GM12872 (cell line): ENCODE data around the gene ADAMTSL5.
A peak's percentile ranks its signal among the peaks of the same experiment; 100 is the strongest.

ENCODE experiments used
- TF ChIP-seq, protein P1 (sequence below): IDR thresholded peaks from 3 replicates; pipeline ENCODE4 v1.5.1; 2011; ENCODE audit warnings: low read depth, mild to moderate bottlenecking, low read length, moderate library complexity; ENCODE audit not compliant: insufficient read depth

The ADAMTSL5 gene

DNA sequence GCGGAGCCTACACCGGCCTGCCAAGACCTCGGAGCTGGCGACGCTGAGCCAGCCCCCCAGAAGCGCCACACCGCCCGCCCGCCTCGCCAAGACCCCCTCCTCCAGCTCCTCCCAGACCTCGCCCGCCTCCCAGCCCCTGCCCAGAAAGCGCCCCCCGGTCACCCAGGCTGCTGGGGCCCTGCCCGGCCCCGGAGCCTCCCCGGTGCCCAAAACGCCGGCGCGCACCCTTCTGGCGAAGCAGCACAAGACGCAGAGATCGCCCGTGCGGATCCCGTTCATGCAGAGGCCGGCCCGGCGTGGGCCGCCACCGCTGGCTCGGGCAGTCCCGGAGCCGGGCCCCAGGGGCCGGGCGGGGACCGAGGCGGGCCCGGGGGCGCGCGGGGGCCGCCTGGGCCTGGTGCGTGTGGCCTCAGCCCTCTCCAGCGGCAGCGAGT, 44.0 kb downstream of the ADAMTSL5 start:
- TF ChIP-seq, protein P1, sequence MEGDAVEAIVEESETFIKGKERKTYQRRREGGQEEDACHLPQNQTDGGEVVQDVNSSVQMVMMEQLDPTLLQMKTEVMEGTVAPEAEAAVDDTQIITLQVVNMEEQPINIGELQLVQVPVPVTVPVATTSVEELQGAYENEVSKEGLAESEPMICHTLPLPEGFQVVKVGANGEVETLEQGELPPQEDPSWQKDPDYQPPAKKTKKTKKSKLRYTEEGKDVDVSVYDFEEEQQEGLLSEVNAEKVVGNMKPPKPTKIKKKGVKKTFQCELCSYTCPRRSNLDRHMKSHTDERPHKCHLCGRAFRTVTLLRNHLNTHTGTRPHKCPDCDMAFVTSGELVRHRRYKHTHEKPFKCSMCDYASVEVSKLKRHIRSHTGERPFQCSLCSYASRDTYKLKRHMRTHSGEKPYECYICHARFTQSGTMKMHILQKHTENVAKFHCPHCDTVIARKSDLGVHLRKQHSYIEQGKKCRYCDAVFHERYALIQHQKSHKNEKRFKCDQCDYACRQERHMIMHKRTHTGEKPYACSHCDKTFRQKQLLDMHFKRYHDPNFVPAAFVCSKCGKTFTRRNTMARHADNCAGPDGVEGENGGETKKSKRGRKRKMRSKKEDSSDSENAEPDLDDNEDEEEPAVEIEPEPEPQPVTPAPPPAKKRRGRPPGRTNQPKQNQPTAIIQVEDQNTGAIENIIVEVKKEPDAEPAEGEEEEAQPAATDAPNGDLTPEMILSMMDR = no peak

DNA sequence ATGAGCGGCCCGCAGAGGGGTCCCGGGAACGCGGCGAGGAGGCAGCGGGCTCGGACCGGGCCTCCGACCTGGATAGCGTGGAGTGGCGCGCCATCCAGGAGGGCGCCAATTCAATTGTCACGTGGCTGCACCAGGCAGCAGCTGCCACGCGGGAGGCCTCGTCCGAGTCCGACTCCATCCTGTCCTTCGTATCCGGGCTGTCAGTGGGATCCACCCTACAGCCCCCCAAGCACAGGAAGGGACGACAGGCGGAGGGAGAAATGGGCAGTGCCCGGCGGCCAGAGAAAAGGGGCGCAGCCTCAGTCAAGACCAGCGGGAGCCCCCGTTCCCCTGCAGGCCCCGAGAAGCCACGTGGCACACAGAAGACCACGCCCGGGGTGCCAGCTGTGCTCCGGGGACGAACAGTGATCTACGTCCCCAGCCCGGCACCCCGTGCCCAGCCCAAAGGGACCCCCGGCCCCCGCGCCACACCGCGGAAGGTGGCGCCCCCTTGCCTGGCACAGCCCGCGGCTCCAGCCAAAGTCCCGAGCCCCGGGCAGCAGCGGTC, 44.5 kb downstream of the ADAMTSL5 start:
- TF ChIP-seq, protein P1 = no peak

DNA sequence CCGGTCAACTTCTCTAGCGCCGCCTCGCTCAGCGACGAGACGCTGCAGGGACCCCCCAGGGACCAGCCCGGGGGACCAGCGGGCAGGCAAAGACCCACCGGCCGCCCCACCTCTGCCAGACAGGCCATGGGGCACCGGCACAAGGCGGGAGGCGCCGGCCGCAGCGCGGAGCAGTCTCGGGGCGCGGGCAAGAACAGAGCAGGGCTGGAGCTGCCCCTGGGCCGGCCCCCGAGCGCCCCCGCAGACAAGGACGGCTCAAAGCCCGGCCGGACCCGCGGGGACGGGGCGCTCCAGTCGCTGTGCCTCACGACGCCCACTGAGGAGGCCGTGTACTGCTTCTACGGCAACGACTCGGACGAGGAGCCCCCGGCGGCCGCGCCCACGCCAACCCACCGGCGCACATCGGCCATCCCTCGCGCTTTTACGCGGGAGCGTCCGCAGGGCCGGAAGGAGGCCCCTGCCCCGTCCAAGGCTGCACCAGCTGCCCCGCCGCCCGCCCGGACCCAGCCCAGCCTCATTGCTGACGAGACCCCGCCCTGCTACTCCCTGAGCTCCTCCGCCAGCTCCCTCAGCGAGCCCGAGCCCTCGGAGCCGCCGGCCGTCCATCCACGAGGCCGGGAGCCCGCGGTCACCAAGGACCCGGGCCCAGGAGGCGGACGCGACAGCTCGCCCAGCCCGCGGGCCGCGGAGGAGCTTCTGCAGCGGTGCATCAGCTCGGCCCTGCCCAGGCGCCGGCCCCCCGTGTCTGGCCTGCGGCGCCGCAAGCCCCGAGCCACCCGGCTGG, 45.1 kb downstream of the ADAMTSL5 start:
- TF ChIP-seq, protein P1 = no peak

DNA sequence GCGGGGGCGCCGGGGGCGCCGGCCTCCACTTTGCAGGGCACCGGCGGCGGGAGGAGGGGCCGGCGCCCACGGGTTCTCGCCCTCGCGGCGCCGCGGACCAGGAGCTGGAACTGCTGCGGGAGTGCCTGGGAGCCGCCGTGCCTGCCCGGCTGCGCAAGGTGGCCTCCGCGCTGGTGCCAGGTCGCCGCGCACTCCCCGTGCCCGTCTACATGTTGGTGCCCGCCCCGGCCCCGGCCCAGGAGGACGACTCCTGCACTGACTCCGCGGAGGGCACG, 45.7 kb downstream of the ADAMTSL5 start:
- TF ChIP-seq, protein P1 = no peak

DNA sequence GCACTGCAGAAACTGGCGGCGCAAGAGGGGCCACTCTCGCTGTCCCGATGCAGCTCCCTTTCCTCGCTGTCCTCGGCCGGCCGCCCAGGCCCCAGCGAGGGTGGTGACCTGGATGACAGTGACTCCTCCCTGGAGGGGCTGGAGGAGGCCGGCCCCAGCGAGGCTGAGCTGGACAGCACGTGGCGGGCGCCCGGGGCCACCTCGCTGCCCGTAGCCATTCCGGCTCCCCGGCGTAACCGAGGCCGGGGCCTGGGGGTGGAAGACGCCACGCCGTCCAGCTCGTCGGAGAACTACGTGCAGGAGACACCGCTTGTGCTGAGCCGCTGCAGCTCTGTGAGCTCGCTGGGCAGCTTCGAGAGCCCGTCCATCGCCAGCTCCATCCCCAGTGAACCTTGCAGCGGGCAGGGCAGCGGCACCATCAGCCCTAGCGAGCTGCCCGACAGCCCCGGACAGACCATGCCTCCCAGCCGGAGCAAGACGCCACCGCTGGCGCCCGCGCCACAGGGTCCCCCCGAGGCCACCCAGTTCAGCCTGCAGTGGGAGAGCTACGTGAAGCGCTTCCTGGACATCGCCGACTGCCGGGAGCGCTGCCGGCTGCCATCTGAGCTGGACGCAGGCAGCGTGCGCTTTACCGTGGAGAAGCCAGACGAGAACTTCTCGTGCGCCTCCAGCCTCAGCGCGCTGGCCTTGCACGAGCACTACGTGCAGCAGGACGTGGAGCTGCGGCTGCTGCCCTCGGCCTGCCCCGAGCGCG, 46.2 kb downstream of the ADAMTSL5 start:
- TF ChIP-seq, protein P1 = no peak

DNA sequence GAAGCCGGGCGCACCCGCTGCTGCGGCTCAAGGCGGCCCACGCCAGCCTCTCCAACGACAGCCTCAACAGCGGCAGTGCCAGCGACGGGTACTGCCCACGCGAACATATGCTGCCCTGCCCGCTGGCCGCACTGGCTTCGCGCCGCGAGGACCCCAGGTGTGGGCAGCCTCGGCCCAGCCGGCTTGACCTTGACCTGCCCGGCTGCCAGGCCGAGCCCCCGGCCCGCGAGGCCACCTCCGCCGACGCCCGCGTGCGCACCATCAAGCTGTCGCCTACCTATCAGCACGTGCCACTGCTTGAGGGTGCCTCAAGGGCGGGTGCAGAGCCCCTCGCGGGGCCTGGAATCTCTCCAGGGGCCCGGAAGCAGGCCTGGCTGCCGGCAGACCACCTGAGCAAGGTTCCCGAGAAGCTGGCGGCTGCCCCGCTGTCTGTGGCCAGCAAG, 46.8 kb downstream of the ADAMTSL5 start:
- TF ChIP-seq, protein P1 = no peak

DNA sequence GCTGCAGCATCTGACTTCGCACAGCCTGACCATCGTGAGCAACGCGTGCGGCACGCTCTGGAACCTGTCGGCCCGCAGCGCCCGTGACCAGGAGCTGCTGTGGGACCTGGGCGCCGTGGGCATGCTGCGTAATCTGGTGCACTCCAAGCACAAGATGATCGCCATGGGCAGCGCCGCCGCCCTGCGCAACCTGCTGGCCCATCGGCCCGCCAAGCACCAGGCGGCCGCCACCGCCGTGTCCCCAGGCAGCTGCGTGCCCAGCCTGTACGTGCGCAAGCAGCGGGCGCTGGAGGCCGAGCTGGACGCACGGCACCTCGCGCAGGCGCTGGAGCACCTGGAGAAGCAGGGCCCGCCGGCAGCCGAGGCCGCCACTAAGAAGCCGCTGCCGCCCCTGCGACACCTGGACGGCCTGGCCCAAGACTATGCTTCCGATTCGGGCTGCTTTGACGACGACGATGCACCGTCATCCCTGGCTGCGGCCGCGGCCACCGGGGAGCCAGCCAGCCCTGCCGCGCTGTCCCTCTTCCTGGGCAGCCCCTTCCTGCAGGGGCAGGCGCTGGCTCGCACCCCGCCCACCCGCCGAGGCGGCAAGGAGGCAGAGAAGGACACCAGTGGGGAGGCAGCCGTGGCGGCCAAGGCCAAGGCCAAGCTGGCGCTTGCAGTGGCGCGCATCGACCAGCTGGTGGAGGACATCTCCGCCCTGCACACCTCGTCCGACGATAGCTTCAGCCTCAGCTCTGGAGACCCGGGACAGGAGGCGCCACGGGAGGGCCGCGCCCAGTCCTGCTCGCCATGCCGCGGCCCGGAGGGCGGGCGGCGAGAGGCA, 47.4 kb downstream of the ADAMTSL5 start:
- TF ChIP-seq, protein P1 = peak; percentile 31; the same call in 1 of the 3 replicates
